Type B pancreatic cell (in vitro differentiated cells): ENCODE measurements around the gene EN2. TPM values are rescaled to one million over a fixed set of nuclear protein-coding genes. Genes with fewer than 3 reads are reported as not detected.
A peak's percentile ranks its signal among the peaks of the same experiment; 100 is the strongest.

Source experiments
- DNase-seq: peaks from one replicate; pipeline ENCODE4 v3.0.0; 2021; ENCODE audit warnings: mixed read lengths; ENCODE audit not compliant: unreplicated experiment; ENCODE audit errors: extremely low spot score
- H3K27ac Mint-ChIP-seq: 2 replicates; pipeline ENCODE4 v1.8.0; 2021; ENCODE audit warnings: mild to moderate bottlenecking, mixed read lengths
- H3K27me3 Mint-ChIP-seq: 2 replicates; pipeline ENCODE4 v1.8.0; 2021; ENCODE audit warnings: mixed read lengths
- H3K36me3 Mint-ChIP-seq: 2 replicates; pipeline ENCODE4 v1.8.0; 2021; ENCODE audit warnings: mixed read lengths
- H3K4me1 Mint-ChIP-seq: one replicate; pipeline ENCODE4 v1.8.0; 2021; ENCODE audit warnings: mixed read lengths; ENCODE audit not compliant: unreplicated experiment
- H3K4me3 Mint-ChIP-seq: 2 replicates; pipeline ENCODE4 v1.8.0; 2021; ENCODE audit warnings: mild to moderate bottlenecking, mixed read lengths
- H3K9me3 Mint-ChIP-seq: 2 replicates; pipeline ENCODE4 v1.8.0; 2021; ENCODE audit warnings: mixed read lengths
- CTCF ChIP-seq: fragments of 200-600 bp; sonication (generic); conservative IDR thresholded peaks from 2 replicates; pipeline ENCODE4 v1.5.0; 2021; ENCODE audit warnings: antibody characterized with exemption, mild to moderate bottlenecking
- total RNA-seq: library from RNA; stranded (reverse); gene quantifications from 2 replicates; pipeline ENCODE4 v1.2.1, GENCODE V29; 2021; ENCODE audit warnings: low replicate concordance

The EN2 gene
- total RNA-seq, 1 donor from 2014 or later: 0.94 TPM

GRCh38 chr7:155412416-155413253, 45.3 kb upstream of the EN2 start:
- no peaks in the 10 kb centered on the region for H3K4me1 Mint-ChIP-seq
- H3K36me3 Mint-ChIP-seq: no peaks in the 10 kb centered on the region
- no peak overlapping the region for H3K27ac Mint-ChIP-seq
- H3K9me3 Mint-ChIP-seq: no peaks in the 10 kb centered on the region
- H3K4me3 Mint-ChIP-seq: no peak overlapping the region
- TF ChIP-seq CTCF: peak; percentile 86
- peaks cover 59% of the 10 kb centered on the region for H3K27me3 Mint-ChIP-seq
- no peak for DNase-seq

- Mint-ChIP-seq H3K9me3 (no peaks in the 10 kb centered on the region), H3K27me3 (peaks cover 64% of the 10 kb centered on the region), H3K4me1 (no peaks in the 10 kb centered on the region), H3K36me3 (no peaks in the 10 kb centered on the region), H3K27ac (no peak overlapping the region), H3K4me3 (no peak overlapping the region)
- no peak for DNase-seq
- TF ChIP-seq CTCF: no peak
These were observed 43.1 kb upstream of the EN2 start for GRCh38 chr7:155414547-155415492.

- Mint-ChIP-seq H3K9me3 (no peaks in the 10 kb centered on the region), H3K4me1 (no peaks in the 10 kb centered on the region), H3K36me3 (no peaks in the 10 kb centered on the region), H3K4me3 (no peak overlapping the region), H3K27me3 (peaks cover 62% of the 10 kb centered on the region), H3K27ac (no peak overlapping the region)
- no peak for DNase-seq
- no peak for TF ChIP-seq CTCF
These were observed 41.1 kb upstream of the EN2 start for GRCh38 chr7:155416646-155417380.

- H3K36me3 Mint-ChIP-seq: no peaks in the 10 kb centered on the region
- no peak overlapping the region for H3K4me3 Mint-ChIP-seq
- no peak overlapping the region for H3K27ac Mint-ChIP-seq
- H3K4me1 Mint-ChIP-seq: no peaks in the 10 kb centered on the region
- no peak for DNase-seq
- H3K9me3 Mint-ChIP-seq: no peaks in the 10 kb centered on the region
- TF ChIP-seq CTCF: no peak
- H3K27me3 Mint-ChIP-seq: peaks cover 53% of the 10 kb centered on the region
These were observed 39.6 kb upstream of the EN2 start for GRCh38 chr7:155418304-155418703.
